HG03097 (cell line): ENCODE measurements around the gene SMG7.

ENCODE experiments used
- ATAC-seq: cut with Tn5 transposase; IDR thresholded peaks from one replicate; pipeline ENCODE4 v1.9.1; 2021; ENCODE audit not compliant: unreplicated experiment, low FRiP score

The SMG7 gene

GRCh38 chr1:183508694-183509093, 36.4 kb downstream of the SMG7 start:
- no peak for ATAC-seq

- no peak for ATAC-seq
Measured at GRCh38 chr1:183512450-183512849, 40.2 kb downstream of the SMG7 start.

- no peak for ATAC-seq
Measured at GRCh38 chr1:183514235-183514634, 41.9 kb downstream of the SMG7 start.

- no peak for ATAC-seq
Measured at GRCh38 chr1:183515002-183515689, 42.8 kb downstream of the SMG7 start.

- ATAC-seq, result no peak
Measured at GRCh38 chr1:183516725-183517124, 44.4 kb downstream of the SMG7 start.

- ATAC-seq, result no peak
Measured at GRCh38 chr1:183517401-183517800, 45.1 kb downstream of the SMG7 start.

- no peak for ATAC-seq
Measured at GRCh38 chr1:183520379-183520778, 48.1 kb downstream of the SMG7 start.

GRCh38 chr1:183522104-183522503, 49.8 kb downstream of the SMG7 start:
- ATAC-seq, result no peak

GRCh38 chr1:183528577-183528976, 56.3 kb downstream of the SMG7 start:
- no peak for ATAC-seq

GRCh38 chr1:183533617-183534174, 61.4 kb downstream of the SMG7 start:
- no peak for ATAC-seq

GRCh38 chr1:183537405-183537804, 65.1 kb downstream of the SMG7 start:
- ATAC-seq, result no peak

- no peak for ATAC-seq
Measured at GRCh38 chr1:183543619-183544204, 71.4 kb downstream of the SMG7 start.

GRCh38 chr1:183544598-183545297, 72.4 kb downstream of the SMG7 start:
- ATAC-seq, result no peak

GRCh38 chr1:183546427-183546826, 74.1 kb downstream of the SMG7 start:
- ATAC-seq, result no peak

GRCh38 chr1:183548116-183548515, 75.8 kb downstream of the SMG7 start:
- ATAC-seq, result no peak

- no peak for ATAC-seq
Measured at GRCh38 chr1:183550915-183551314, 78.6 kb downstream of the SMG7 start.

GRCh38 chr1:183551924-183552323, 79.6 kb downstream of the SMG7 start:
- no peak for ATAC-seq

- ATAC-seq, result no peak
Measured at GRCh38 chr1:183552441-183552840, 80.1 kb downstream of the SMG7 start.

- no peak for ATAC-seq
Measured at GRCh38 chr1:183552891-183553290, 80.6 kb downstream of the SMG7 start.

- ATAC-seq, result no peak
Measured at GRCh38 chr1:183553331-183553730, 81.0 kb downstream of the SMG7 start.

GRCh38 chr1:183553764-183554163, 81.5 kb downstream of the SMG7 start:
- no peak for ATAC-seq

- ATAC-seq, result no peak
Measured at GRCh38 chr1:183554577-183554976, 82.3 kb downstream of the SMG7 start.
